Testis (tissue), 2 donors: ENCODE results near the gene RP9.

ENCODE experiments used
- POLR2A ChIP-seq: fragments of 450-650 bp; IDR thresholded peaks from one replicate; pipeline ENCODE4 v1.6.1; 2017; ENCODE audit warnings: antibody characterized with exemption, mild to moderate bottlenecking, moderate library complexity
- TF ChIP-seq, protein P1 (sequence below), 3 experiments: fragments of 450-650 bp in 2 of 3; fragments of 200-600 bp in 1 of 3; sonication (generic) in 1 of 3; IDR thresholded peaks; one replicate each; pipeline ENCODE4 v1.5.1; 2016 to 2019; ENCODE audit warnings: antibody characterized with exemption in 3 of 3, mild to moderate bottlenecking in 2 of 3, moderate library complexity in 1 of 3

DNA sequence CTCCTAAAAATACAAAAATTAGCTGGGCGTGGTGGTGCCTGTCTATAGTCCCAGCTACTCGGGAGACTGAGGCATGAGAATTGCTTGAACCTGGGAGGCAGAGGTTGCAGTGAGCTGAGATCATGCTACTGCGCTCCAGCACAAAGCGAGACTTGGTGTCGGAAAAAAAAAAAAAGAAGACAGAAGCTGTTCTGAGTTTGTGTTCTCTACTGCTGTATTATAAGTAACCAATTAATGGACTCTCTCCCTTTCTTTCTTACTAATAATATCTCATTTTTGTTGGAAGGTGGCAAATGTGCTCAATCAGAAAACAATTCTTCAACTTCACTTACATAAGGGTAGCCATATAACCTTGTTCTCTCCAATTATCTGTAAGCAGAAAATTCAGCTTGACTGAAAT is 54.0 kb downstream of the RP9 start:
- TF ChIP-seq, protein P1, sequence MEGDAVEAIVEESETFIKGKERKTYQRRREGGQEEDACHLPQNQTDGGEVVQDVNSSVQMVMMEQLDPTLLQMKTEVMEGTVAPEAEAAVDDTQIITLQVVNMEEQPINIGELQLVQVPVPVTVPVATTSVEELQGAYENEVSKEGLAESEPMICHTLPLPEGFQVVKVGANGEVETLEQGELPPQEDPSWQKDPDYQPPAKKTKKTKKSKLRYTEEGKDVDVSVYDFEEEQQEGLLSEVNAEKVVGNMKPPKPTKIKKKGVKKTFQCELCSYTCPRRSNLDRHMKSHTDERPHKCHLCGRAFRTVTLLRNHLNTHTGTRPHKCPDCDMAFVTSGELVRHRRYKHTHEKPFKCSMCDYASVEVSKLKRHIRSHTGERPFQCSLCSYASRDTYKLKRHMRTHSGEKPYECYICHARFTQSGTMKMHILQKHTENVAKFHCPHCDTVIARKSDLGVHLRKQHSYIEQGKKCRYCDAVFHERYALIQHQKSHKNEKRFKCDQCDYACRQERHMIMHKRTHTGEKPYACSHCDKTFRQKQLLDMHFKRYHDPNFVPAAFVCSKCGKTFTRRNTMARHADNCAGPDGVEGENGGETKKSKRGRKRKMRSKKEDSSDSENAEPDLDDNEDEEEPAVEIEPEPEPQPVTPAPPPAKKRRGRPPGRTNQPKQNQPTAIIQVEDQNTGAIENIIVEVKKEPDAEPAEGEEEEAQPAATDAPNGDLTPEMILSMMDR (IDR thresholded peaks at IDR 0.05): no peak
- no peak for TF ChIP-seq POLR2A
